ENCODE results near the gene DAW1.

DAW1 gene, protein sequence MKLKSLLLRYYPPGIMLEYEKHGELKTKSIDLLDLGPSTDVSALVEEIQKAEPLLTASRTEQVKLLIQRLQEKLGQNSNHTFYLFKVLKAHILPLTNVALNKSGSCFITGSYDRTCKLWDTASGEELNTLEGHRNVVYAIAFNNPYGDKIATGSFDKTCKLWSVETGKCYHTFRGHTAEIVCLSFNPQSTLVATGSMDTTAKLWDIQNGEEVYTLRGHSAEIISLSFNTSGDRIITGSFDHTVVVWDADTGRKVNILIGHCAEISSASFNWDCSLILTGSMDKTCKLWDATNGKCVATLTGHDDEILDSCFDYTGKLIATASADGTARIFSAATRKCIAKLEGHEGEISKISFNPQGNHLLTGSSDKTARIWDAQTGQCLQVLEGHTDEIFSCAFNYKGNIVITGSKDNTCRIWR

DNA sequence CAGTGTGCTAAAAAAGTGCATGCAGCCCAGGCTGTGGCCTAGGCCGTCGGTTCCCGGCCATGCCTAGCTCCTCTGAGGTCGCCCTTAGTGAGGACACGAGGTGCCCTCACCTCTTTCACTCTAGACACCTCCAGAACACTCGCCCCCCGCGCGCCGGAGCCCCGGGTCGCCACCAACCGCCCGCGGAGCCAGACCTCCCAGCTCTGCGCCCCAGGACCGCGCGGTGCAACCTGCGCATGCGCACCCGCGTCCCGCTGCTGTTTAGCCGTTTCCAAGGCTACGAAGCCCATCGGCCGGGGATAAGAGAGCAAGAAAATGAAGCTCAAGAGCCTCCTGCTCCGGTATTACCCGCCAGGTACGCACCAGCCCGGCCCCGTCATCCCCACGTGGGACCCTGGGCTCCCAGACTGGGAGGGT is at the start of gene DAW1:
DAW1 (plus strand) TSS at position 257 of the 417 bp plus-strand sequence; CDS start at position 316, 59 bp downstream.
- H3K27me3 ChIP-seq (ENCODE audit: control insufficient read depth, insufficient read depth, low read length) = peaks cover 13% of the 10 kb centered on the region
- H3K36me3 ChIP-seq (ENCODE audit: control insufficient read depth, insufficient read depth, low read length) = no peaks in the 10 kb centered on the region
- no peak within 1 kb of the TSS for H3K9ac ChIP-seq (ENCODE audit: low read depth, low read length)
- peaks cover 4% of the 10 kb centered on the region for H3K4me1 ChIP-seq (ENCODE audit: control insufficient read depth, insufficient read depth, low read length)
- peak within 1 kb of the TSS; percentile 60 for H3K4me3 ChIP-seq (ENCODE audit: low read depth, low read length)
- H3K9me3 ChIP-seq (ENCODE audit: control insufficient read depth, insufficient read depth, low read length) = no peaks in the 10 kb centered on the region

- H3K27me3 ChIP-seq (ENCODE audit: control insufficient read depth, insufficient read depth, low read length) = no peaks in the 10 kb centered on the region
- no peaks in the 10 kb centered on the region for H3K9me3 ChIP-seq (ENCODE audit: control insufficient read depth, insufficient read depth, low read length)
- no peak overlapping the region for H3K4me3 ChIP-seq (ENCODE audit: low read depth, low read length)
- H3K36me3 ChIP-seq (ENCODE audit: control insufficient read depth, insufficient read depth, low read length) = no peaks in the 10 kb centered on the region
- H3K4me1 ChIP-seq (ENCODE audit: control insufficient read depth, insufficient read depth, low read length) = no peaks in the 10 kb centered on the region
- no peak overlapping the region for H3K9ac ChIP-seq (ENCODE audit: low read depth, low read length)
Measured at GRCh38 chr2:227822416-227823003, 48.9 kb upstream of the DAW1 start.

GRCh38 chr2:227823922-227824321 is 47.5 kb upstream of the DAW1 start:
- Histone ChIP-seq H3K36me3 (ENCODE audit: control insufficient read depth, insufficient read depth, low read length) (no peaks in the 10 kb centered on the region), H3K9ac (ENCODE audit: low read depth, low read length) (no peak overlapping the region), H3K27me3 (ENCODE audit: control insufficient read depth, insufficient read depth, low read length) (no peaks in the 10 kb centered on the region), H3K4me3 (ENCODE audit: low read depth, low read length) (no peak overlapping the region), H3K9me3 (ENCODE audit: control insufficient read depth, insufficient read depth, low read length) (no peaks in the 10 kb centered on the region), H3K4me1 (ENCODE audit: control insufficient read depth, insufficient read depth, low read length) (no peaks in the 10 kb centered on the region)

DNA sequence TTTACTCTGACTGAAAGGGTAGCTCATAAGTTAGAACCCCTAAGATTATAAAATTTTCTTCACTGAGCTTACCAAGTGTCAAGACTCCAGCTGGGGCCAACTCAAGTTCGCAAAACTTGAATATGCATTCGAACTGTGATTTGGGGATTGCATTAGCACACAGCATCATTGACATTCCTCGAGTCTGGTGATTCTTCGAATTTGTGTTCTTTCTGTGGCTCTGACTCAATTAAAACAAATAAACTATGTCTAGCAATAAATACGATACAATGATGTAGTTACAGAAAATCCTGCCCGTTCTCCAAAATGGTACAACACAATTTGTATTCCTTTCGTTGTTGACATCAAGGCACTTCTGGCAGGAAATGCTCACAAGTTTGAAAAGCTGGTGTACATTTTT is 46.7 kb upstream of the DAW1 start:
- Histone ChIP-seq H3K36me3 (ENCODE audit: control insufficient read depth, insufficient read depth, low read length) (no peaks in the 10 kb centered on the region), H3K9ac (ENCODE audit: low read depth, low read length) (no peak overlapping the region), H3K27me3 (ENCODE audit: control insufficient read depth, insufficient read depth, low read length) (no peaks in the 10 kb centered on the region), H3K4me1 (ENCODE audit: control insufficient read depth, insufficient read depth, low read length) (no peaks in the 10 kb centered on the region), H3K9me3 (ENCODE audit: control insufficient read depth, insufficient read depth, low read length) (no peaks in the 10 kb centered on the region), H3K4me3 (ENCODE audit: low read depth, low read length) (no peak overlapping the region)

DNA sequence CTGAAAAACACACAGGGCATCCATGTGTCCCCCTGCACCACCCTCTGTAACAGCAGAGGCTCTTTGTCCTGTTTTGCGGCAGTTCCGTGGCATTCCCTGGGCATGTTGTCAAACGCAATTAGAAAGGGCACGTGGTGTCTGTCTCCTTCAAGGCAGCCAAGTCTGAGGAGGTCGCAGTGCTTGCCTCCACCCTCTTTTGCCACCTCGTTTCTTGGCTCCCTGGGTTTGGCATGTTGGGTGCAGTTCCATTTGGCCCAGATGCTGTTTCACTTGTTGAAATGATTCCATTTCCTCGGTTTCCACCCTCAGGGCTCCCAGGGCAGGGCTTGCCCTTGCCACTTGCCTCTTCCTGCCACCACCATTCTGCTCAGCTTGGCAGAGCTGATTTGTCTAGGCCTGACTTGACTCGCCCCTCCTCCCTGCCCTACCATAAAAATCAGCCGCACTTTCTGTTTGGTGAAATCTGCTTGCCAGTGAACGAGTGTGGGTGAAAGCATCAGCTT is 45.4 kb upstream of the DAW1 start:
- H3K9me3 ChIP-seq (ENCODE audit: control insufficient read depth, insufficient read depth, low read length) = no peaks in the 10 kb centered on the region

GRCh38 chr2:227826563-227826962 is 44.9 kb upstream of the DAW1 start:
- no peak overlapping the region for H3K4me3 ChIP-seq (ENCODE audit: low read depth, low read length)
- H3K9ac ChIP-seq (ENCODE audit: low read depth, low read length) = no peak overlapping the region
- no peaks in the 10 kb centered on the region for H3K27me3 ChIP-seq (ENCODE audit: control insufficient read depth, insufficient read depth, low read length)
- H3K36me3 ChIP-seq (ENCODE audit: control insufficient read depth, insufficient read depth, low read length) = no peaks in the 10 kb centered on the region
- H3K9me3 ChIP-seq (ENCODE audit: control insufficient read depth, insufficient read depth, low read length) = no peaks in the 10 kb centered on the region
- H3K4me1 ChIP-seq (ENCODE audit: control insufficient read depth, insufficient read depth, low read length) = no peaks in the 10 kb centered on the region

More for the DNA sequence above, 45.4 kb upstream of the DAW1 start:
- Histone ChIP-seq H3K4me1 (ENCODE audit: control insufficient read depth, insufficient read depth, low read length) (no peaks in the 10 kb centered on the region), H3K36me3 (ENCODE audit: control insufficient read depth, insufficient read depth, low read length) (no peaks in the 10 kb centered on the region), H3K9ac (ENCODE audit: low read depth, low read length) (no peak overlapping the region), H3K4me3 (ENCODE audit: low read depth, low read length) (no peak overlapping the region), H3K27me3 (ENCODE audit: control insufficient read depth, insufficient read depth, low read length) (no peaks in the 10 kb centered on the region)

DNA sequence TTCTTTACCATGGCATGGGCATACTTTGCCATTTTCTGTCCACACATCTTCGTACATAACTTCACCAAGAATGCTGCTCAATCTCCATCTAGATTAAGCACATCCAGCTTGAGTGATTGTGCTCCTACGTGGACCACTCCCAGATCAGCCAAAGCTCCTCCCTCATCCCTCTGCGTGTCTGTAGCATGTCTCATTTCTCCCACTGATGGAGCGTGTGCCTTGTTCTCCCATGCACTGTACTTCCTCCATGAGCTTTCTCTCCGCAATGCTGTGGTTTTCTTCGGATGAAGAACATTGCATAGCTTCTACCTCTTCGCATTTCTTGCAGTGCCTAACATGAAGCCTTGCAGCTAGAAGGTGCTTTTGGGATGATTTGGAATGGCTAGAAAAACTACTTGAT is 44.3 kb upstream of the DAW1 start:
- Histone ChIP-seq H3K9me3 (ENCODE audit: control insufficient read depth, insufficient read depth, low read length) (no peaks in the 10 kb centered on the region), H3K36me3 (ENCODE audit: control insufficient read depth, insufficient read depth, low read length) (no peaks in the 10 kb centered on the region), H3K4me3 (ENCODE audit: low read depth, low read length) (no peak overlapping the region), H3K4me1 (ENCODE audit: control insufficient read depth, insufficient read depth, low read length) (no peaks in the 10 kb centered on the region), H3K27me3 (ENCODE audit: control insufficient read depth, insufficient read depth, low read length) (no peaks in the 10 kb centered on the region), H3K9ac (ENCODE audit: low read depth, low read length) (no peak overlapping the region)

DNA sequence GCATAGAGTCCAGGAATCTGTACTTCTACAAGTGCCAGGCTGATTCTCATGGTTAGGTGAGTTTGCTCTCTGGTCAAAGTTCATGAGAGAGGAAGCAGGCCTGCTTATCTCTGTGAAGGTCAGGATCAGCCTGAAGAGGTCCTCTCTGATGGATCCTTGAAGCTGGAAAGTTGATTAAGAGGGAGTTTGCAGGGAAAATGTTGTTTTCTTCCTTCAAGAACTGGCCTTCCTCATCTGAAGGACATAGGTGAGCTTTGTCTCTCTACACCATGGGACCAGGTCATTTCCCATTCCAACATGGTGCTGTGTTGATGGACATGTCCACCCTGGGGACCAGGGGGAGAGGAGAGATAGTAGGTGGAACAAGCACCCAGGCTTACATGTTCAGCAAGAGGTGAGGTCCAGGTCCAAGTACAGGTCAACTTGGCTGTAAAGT is 42.9 kb upstream of the DAW1 start:
- no peak overlapping the region for H3K4me3 ChIP-seq (ENCODE audit: low read depth, low read length)
- H3K9me3 ChIP-seq (ENCODE audit: control insufficient read depth, insufficient read depth, low read length) = no peaks in the 10 kb centered on the region
- H3K36me3 ChIP-seq (ENCODE audit: control insufficient read depth, insufficient read depth, low read length) = no peaks in the 10 kb centered on the region
- H3K9ac ChIP-seq (ENCODE audit: low read depth, low read length) = no peak overlapping the region
- H3K4me1 ChIP-seq (ENCODE audit: control insufficient read depth, insufficient read depth, low read length) = no peaks in the 10 kb centered on the region
- no peaks in the 10 kb centered on the region for H3K27me3 ChIP-seq (ENCODE audit: control insufficient read depth, insufficient read depth, low read length)

- Histone ChIP-seq H3K27me3 (ENCODE audit: control insufficient read depth, insufficient read depth, low read length) (no peaks in the 10 kb centered on the region), H3K9me3 (ENCODE audit: control insufficient read depth, insufficient read depth, low read length) (no peaks in the 10 kb centered on the region), H3K36me3 (ENCODE audit: control insufficient read depth, insufficient read depth, low read length) (no peaks in the 10 kb centered on the region), H3K4me1 (ENCODE audit: control insufficient read depth, insufficient read depth, low read length) (no peaks in the 10 kb centered on the region), H3K9ac (ENCODE audit: low read depth, low read length) (no peak overlapping the region), H3K4me3 (ENCODE audit: low read depth, low read length) (no peak overlapping the region)
Measured at GRCh38 chr2:227829337-227829736, 42.1 kb upstream of the DAW1 start.

- H3K27me3 ChIP-seq (ENCODE audit: control insufficient read depth, insufficient read depth, low read length) = no peaks in the 10 kb centered on the region
Measured at GRCh38 chr2:227834423-227834822, 37.0 kb upstream of the DAW1 start.

DNA sequence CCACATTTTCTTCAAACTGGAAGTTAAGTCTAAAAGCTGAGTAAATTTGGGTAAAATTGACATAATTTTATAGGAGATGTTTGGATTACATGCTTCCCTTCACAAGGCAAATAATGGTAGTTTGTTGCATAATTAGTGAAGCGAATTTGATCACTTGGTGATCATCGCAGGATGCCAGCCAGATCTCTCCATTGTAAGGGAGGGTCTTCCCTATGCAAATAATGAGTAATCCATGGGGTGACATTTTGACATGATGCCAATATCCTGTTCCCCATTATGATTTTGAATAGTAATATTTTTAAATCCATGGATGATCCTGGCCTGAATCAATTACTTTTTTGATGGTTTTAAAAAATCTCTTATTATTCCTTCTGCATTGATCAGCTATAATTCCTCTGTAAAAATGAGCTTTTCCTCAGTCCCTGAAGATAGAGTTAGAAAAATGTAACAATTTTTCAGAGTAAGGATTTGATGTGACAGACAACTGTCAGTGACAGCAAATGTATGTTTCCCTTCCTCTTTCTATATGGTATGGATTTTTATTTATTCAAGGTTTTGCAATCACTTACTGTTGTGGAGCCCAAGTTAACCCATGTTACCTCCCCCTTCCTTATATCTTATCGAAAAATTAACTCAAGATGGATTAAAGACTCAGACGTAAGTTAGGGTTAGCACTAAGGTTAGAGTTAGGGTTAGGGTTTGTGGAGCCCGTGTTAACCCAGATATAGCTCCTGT is 36.3 kb upstream of the DAW1 start:
- no peaks in the 10 kb centered on the region for H3K27me3 ChIP-seq (ENCODE audit: control insufficient read depth, insufficient read depth, low read length)
- no peak overlapping the region for H3K9ac ChIP-seq (ENCODE audit: low read depth, low read length)
- no peaks in the 10 kb centered on the region for H3K9me3 ChIP-seq (ENCODE audit: control insufficient read depth, insufficient read depth, low read length)
- H3K4me3 ChIP-seq (ENCODE audit: low read depth, low read length) = no peak overlapping the region
- no peaks in the 10 kb centered on the region for H3K36me3 ChIP-seq (ENCODE audit: control insufficient read depth, insufficient read depth, low read length)
- no peaks in the 10 kb centered on the region for H3K4me1 ChIP-seq (ENCODE audit: control insufficient read depth, insufficient read depth, low read length)

More at GRCh38 chr2:227834423-227834822, 37.0 kb upstream of the DAW1 start:
- Histone ChIP-seq H3K9me3 (ENCODE audit: control insufficient read depth, insufficient read depth, low read length) (no peaks in the 10 kb centered on the region), H3K4me3 (ENCODE audit: low read depth, low read length) (no peak overlapping the region), H3K4me1 (ENCODE audit: control insufficient read depth, insufficient read depth, low read length) (no peaks in the 10 kb centered on the region), H3K9ac (ENCODE audit: low read depth, low read length) (no peak overlapping the region), H3K36me3 (ENCODE audit: control insufficient read depth, insufficient read depth, low read length) (no peaks in the 10 kb centered on the region)
